ENCODE results near the gene DOCK3. TPM values are rescaled to one million over a fixed set of nuclear protein-coding genes. Genes with fewer than 3 reads are reported as not detected.

Gene DOCK3
- total RNA-seq, 1 experiment from 2014 or later, result 8.3 TPM

DNA sequence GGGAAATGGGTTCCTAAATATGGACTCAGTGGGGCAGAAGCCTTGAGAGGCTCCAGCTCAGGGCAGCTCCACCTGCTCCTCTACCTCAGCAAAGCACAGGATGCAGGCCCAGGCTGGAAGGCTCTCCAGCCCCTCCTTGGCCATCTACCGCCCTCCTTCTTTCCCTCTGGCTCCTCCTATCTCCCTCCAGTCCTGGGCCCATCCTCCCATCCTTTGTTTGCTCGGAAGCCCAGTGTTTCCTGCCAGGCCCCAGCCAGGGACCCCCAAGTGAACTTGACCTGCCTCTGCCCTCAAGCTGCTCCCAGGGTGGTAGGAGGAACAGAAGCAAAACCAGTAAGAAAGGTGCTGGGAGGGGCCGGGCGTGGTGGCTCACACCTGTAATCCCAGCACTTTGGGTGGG lies 37.7 kb upstream of the DOCK3 start:
- H4K91ac ChIP-seq (ENCODE audit: insufficient read length, low read depth, low read length), result no peak overlapping the region
- WGBS (ENCODE audit: extremely low coverage, insufficient read length, low lambda C conversion rate), result no CpG with 5 or more reads among the region's 4 CpGs
- H2AFZ ChIP-seq (ENCODE audit: low read length), result no peak overlapping the region
- H3K9ac ChIP-seq (ENCODE audit: extremely low read depth, insufficient read length, low read length), result no peak overlapping the region
- no peak overlapping the region for H4K8ac ChIP-seq (replicated peaks; ENCODE audit: insufficient read length, low read depth, low read length)
- no peak overlapping the region for H3K4me2 ChIP-seq (ENCODE audit: insufficient read depth, insufficient read length, low read length)
- peaks cover 6% of the 10 kb centered on the region for H3K79me1 ChIP-seq (ENCODE audit: insufficient read depth, low read depth, low read length, poor library complexity, severe bottlenecking)
- H2BK15ac ChIP-seq (ENCODE audit: low read depth, low read length), result no peak overlapping the region
- peaks cover 2% of the 10 kb centered on the region; the same call in 1 of the 2 replicates for H3K4me1 ChIP-seq (ENCODE audit: insufficient read depth, low read length)
- no peaks in the 10 kb centered on the region for H3K27me3 ChIP-seq (ENCODE audit: insufficient read depth, low read length)
- no peak overlapping the region for H3K23ac ChIP-seq (ENCODE audit: insufficient read length, low read depth, low read length)
- peak; percentile 82 for DNase-seq
- no peak overlapping the region for H4K5ac ChIP-seq (ENCODE audit: insufficient read length, low read depth, low read length)
- H3K56ac ChIP-seq (ENCODE audit: insufficient read length, low read depth, low read length), result no peak overlapping the region
- TF ChIP-seq, protein P1, sequence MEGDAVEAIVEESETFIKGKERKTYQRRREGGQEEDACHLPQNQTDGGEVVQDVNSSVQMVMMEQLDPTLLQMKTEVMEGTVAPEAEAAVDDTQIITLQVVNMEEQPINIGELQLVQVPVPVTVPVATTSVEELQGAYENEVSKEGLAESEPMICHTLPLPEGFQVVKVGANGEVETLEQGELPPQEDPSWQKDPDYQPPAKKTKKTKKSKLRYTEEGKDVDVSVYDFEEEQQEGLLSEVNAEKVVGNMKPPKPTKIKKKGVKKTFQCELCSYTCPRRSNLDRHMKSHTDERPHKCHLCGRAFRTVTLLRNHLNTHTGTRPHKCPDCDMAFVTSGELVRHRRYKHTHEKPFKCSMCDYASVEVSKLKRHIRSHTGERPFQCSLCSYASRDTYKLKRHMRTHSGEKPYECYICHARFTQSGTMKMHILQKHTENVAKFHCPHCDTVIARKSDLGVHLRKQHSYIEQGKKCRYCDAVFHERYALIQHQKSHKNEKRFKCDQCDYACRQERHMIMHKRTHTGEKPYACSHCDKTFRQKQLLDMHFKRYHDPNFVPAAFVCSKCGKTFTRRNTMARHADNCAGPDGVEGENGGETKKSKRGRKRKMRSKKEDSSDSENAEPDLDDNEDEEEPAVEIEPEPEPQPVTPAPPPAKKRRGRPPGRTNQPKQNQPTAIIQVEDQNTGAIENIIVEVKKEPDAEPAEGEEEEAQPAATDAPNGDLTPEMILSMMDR (conservative IDR thresholded peaks at IDR 0.05), result no peak
- no peak overlapping the region for H3K14ac ChIP-seq (ENCODE audit: insufficient read depth, low read length)
- no peak overlapping the region for H2BK20ac ChIP-seq (ENCODE audit: low read depth, low read length, poor library complexity, severe bottlenecking)
- H2BK5ac ChIP-seq (ENCODE audit: insufficient read length, low read length), result no peak overlapping the region
- H3K4me1 Mint-ChIP-seq, result peaks cover 44% of the 10 kb centered on the region in 2 experiments
- H3K79me2 ChIP-seq (ENCODE audit: insufficient read depth, low read length), result no peaks in the 10 kb centered on the region
- no peak overlapping the region for H3K27ac ChIP-seq (ENCODE audit: insufficient read length, low read depth, low read length)
- no peak overlapping the region for H2BK120ac ChIP-seq (ENCODE audit: low read depth, low read length, poor library complexity, severe bottlenecking)
- H3K4ac ChIP-seq (ENCODE audit: low read depth, low read length), result no peak overlapping the region
- H3T11ph ChIP-seq (ENCODE audit: low read length), result no peak overlapping the region
- no peaks in the 10 kb centered on the region for H3K9me3 Mint-ChIP-seq
- no peak overlapping the region for H2AK5ac ChIP-seq (ENCODE audit: insufficient read length, low read length)
- no peaks in the 10 kb centered on the region for H3K27me3 Mint-ChIP-seq (ENCODE audit: low read depth)
- H3K27ac Mint-ChIP-seq, result peak overlapping the region in 1 of 3 experiments; percentile 68; a peak in 2 of 7 replicates
- H3K9me3 ChIP-seq (ENCODE audit: control insufficient read depth, low read depth, low read length), result no peaks in the 10 kb centered on the region
- H3K23me2 ChIP-seq (ENCODE audit: insufficient read length, low read depth, low read length, poor library complexity, severe bottlenecking), result no peaks in the 10 kb centered on the region
- no peak overlapping the region for H3K18ac ChIP-seq (ENCODE audit: insufficient read length, low read depth, low read length)
- H4K20me1 ChIP-seq (ENCODE audit: control insufficient read depth, insufficient read depth, insufficient read length), result no peaks in the 10 kb centered on the region
- H3K36me3 Mint-ChIP-seq (ENCODE audit: insufficient read depth in 1 of 3, low read depth in 3 of 3), result peaks cover 3 to 10% (median 7%) of the 10 kb centered on the region in 3 experiments; a peak in 5 of 7 replicates
- no peak overlapping the region for H2BK12ac ChIP-seq (ENCODE audit: insufficient read length, low read depth, low read length)
- no peak overlapping the region for H3K4me3 Mint-ChIP-seq

Data from H9 (cell line).